IPS DF 6.9 (cell line): ENCODE data around the gene GRIA4.

Experiments
- DNase-seq: peaks from one replicate; pipeline ENCODE4 v3.0.0-alpha.2; 2013; ENCODE audit warnings: low read depth, low spot score
- H3K27ac ChIP-seq: one replicate; pipeline ENCODE4 v1.5.1; 2013; ENCODE audit warnings: low read length, control low read depth
- H3K27me3 ChIP-seq: 2 replicates; pipeline ENCODE4 v1.6.1; 2013; ENCODE audit warnings: mild to moderate bottlenecking, low read length; ENCODE audit not compliant: control insufficient read depth, insufficient read depth
- H3K36me3 ChIP-seq: 2 replicates; pipeline ENCODE4 v1.6.1; 2013; ENCODE audit warnings: low read length; ENCODE audit not compliant: control insufficient read depth, insufficient read depth
- H3K4me1 ChIP-seq: 2 replicates; pipeline ENCODE4 v1.6.1; 2013; ENCODE audit warnings: low read length; ENCODE audit not compliant: control insufficient read depth, insufficient read depth
- H3K4me3 ChIP-seq: 2 replicates; pipeline ENCODE4 v1.5.1; 2013; ENCODE audit warnings: mild to moderate bottlenecking, low read length
- H3K9me3 ChIP-seq: 2 replicates; pipeline ENCODE4 v1.6.1; 2013; ENCODE audit warnings: low read length, inconsistent platforms; ENCODE audit not compliant: control insufficient read depth, insufficient read depth
- WGBS: extraction: QIAGEN DNeasy Blood & Tissue Kit; methylation state at CpG from one replicate; pipeline ENCODE4 v1.1.7; 2013; ENCODE audit warnings: mixed read lengths, missing lambda C conversion rate; ENCODE audit not compliant: insufficient read length, insufficient coverage; 5-methylcytosine and 5-hydroxymethylcytosine counted together

GRIA4 gene

GRCh38 chr11:105713696-105714095, 103.8 kb downstream of the GRIA4 start:
- H3K4me1 ChIP-seq, result no peaks in the 10 kb centered on the region
- WGBS, result no CpG with 5 or more reads among the region's 2 CpGs
- H3K9me3 ChIP-seq, result no peaks in the 10 kb centered on the region
- DNase-seq, result no peak
- H3K36me3 ChIP-seq, result no peaks in the 10 kb centered on the region
- no peak overlapping the region for H3K27ac ChIP-seq
- H3K4me3 ChIP-seq, result no peak overlapping the region
- H3K27me3 ChIP-seq, result no peaks in the 10 kb centered on the region

- Histone ChIP-seq H3K27me3 (no peaks in the 10 kb centered on the region), H3K27ac (no peak overlapping the region), H3K36me3 (no peaks in the 10 kb centered on the region), H3K9me3 (no peaks in the 10 kb centered on the region), H3K4me1 (no peaks in the 10 kb centered on the region), H3K4me3 (no peak overlapping the region)
- no peak for DNase-seq
- no CpG with 5 or more reads among the region's 5 CpGs for WGBS
Measured at GRCh38 chr11:105718641-105719040, 108.8 kb downstream of the GRIA4 start.

- no peaks in the 10 kb centered on the region for H3K36me3 ChIP-seq
- no peaks in the 10 kb centered on the region for H3K9me3 ChIP-seq
- DNase-seq, result no peak
- H3K27me3 ChIP-seq, result no peaks in the 10 kb centered on the region
- no CpG with 5 or more reads among the region's 11 CpGs for WGBS
- no peak overlapping the region for H3K27ac ChIP-seq
- no peak overlapping the region for H3K4me3 ChIP-seq
- no peaks in the 10 kb centered on the region for H3K4me1 ChIP-seq
Measured at GRCh38 chr11:105719073-105719822, 109.4 kb downstream of the GRIA4 start.

GRCh38 chr11:105720096-105720495, 110.2 kb downstream of the GRIA4 start:
- no CpG with 5 or more reads among the region's 2 CpGs for WGBS
- no peaks in the 10 kb centered on the region for H3K4me1 ChIP-seq
- no peaks in the 10 kb centered on the region for H3K36me3 ChIP-seq
- H3K27ac ChIP-seq, result no peak overlapping the region
- no peak overlapping the region for H3K4me3 ChIP-seq
- DNase-seq, result no peak
- H3K9me3 ChIP-seq, result no peaks in the 10 kb centered on the region
- no peaks in the 10 kb centered on the region for H3K27me3 ChIP-seq

- Histone ChIP-seq H3K27ac (no peak overlapping the region), H3K4me3 (no peak overlapping the region), H3K27me3 (no peaks in the 10 kb centered on the region), H3K36me3 (no peaks in the 10 kb centered on the region), H3K9me3 (no peaks in the 10 kb centered on the region), H3K4me1 (no peaks in the 10 kb centered on the region)
- no CpG with 5 or more reads among the region's 3 CpGs for WGBS
- DNase-seq, result no peak
Measured at GRCh38 chr11:105723269-105723668, 113.4 kb downstream of the GRIA4 start.

GRCh38 chr11:105732611-105733010, 122.7 kb downstream of the GRIA4 start:
- Histone ChIP-seq H3K9me3 (no peaks in the 10 kb centered on the region), H3K27me3 (no peaks in the 10 kb centered on the region), H3K27ac (no peak overlapping the region), H3K4me1 (no peaks in the 10 kb centered on the region), H3K4me3 (no peak overlapping the region), H3K36me3 (no peaks in the 10 kb centered on the region)
- no CpG with 5 or more reads among the region's 3 CpGs for WGBS
- no peak for DNase-seq

GRCh38 chr11:105734426-105734825, 124.6 kb downstream of the GRIA4 start:
- H3K4me3 ChIP-seq, result no peak overlapping the region
- H3K27ac ChIP-seq, result no peak overlapping the region
- H3K4me1 ChIP-seq, result no peaks in the 10 kb centered on the region
- H3K9me3 ChIP-seq, result no peaks in the 10 kb centered on the region
- H3K36me3 ChIP-seq, result no peaks in the 10 kb centered on the region
- DNase-seq, result no peak
- no peaks in the 10 kb centered on the region for H3K27me3 ChIP-seq
- no CpG with 5 or more reads among the region's 1 CpG for WGBS

GRCh38 chr11:105738251-105738650, 128.4 kb downstream of the GRIA4 start:
- Histone ChIP-seq H3K9me3 (no peaks in the 10 kb centered on the region), H3K4me1 (no peaks in the 10 kb centered on the region), H3K27ac (no peak overlapping the region), H3K27me3 (no peaks in the 10 kb centered on the region), H3K4me3 (no peak overlapping the region), H3K36me3 (no peaks in the 10 kb centered on the region)
- WGBS, result no CpG with 5 or more reads among the region's 1 CpG
- no peak for DNase-seq

GRCh38 chr11:105738986-105739795, 129.3 kb downstream of the GRIA4 start:
- no peaks in the 10 kb centered on the region for H3K27me3 ChIP-seq
- no peaks in the 10 kb centered on the region for H3K36me3 ChIP-seq
- no CpG with 5 or more reads among the region's 5 CpGs for WGBS
- H3K27ac ChIP-seq, result no peak overlapping the region
- no peak for DNase-seq
- H3K4me1 ChIP-seq, result no peaks in the 10 kb centered on the region
- no peak overlapping the region for H3K4me3 ChIP-seq
- H3K9me3 ChIP-seq, result no peaks in the 10 kb centered on the region

GRCh38 chr11:105740164-105740903, 130.5 kb downstream of the GRIA4 start:
- no peak overlapping the region for H3K4me3 ChIP-seq
- no peak for DNase-seq
- H3K9me3 ChIP-seq, result no peaks in the 10 kb centered on the region
- H3K36me3 ChIP-seq, result no peaks in the 10 kb centered on the region
- 100% methylated on average over 1 of the region's 4 CpGs for WGBS
- H3K27me3 ChIP-seq, result no peaks in the 10 kb centered on the region
- no peaks in the 10 kb centered on the region for H3K4me1 ChIP-seq
- H3K27ac ChIP-seq, result no peak overlapping the region
